ENCODE measurements around the gene TUBE1. TPM values are rescaled to one million over a fixed set of nuclear protein-coding genes. Genes with fewer than 3 reads are reported as not detected.
"Not testable (repeated sequence)": the region's sequence is repeated elsewhere in the genome, so short reads cannot be mapped to it uniquely, and the experiment has no call there.

TUBE1 gene
- total RNA-seq, 1 donor from 2014 or later = 32.6 TPM

DNA sequence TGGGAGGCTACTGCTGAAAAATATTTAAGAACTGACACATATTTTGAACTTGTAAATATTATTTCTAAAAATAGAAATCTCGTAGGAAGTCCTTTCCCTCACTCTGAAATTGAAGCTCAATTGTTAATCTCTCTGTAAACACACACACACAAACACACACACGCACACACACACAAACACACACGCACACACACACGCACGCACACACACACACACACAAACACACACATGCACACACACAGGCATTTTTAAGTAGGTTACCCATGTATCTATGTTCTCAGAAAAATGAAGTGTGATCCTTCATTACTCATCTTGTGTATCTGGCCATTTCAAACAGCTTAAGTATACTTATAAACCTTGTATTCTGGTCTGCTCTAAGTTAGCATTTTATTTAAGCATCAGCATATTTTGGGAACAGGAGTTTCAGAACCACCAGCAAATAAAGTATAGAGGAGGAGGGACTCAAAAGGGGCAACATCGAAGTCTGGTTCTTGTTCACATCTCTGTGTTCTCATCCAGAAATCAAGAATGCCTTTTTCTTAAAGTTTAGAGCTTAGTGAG lies 21.8 kb downstream of the TUBE1 start:
- FAIRE-seq = no peak
- DNase-seq (ENCODE audit: low spot score in 2 of 2) = no peak

DNA sequence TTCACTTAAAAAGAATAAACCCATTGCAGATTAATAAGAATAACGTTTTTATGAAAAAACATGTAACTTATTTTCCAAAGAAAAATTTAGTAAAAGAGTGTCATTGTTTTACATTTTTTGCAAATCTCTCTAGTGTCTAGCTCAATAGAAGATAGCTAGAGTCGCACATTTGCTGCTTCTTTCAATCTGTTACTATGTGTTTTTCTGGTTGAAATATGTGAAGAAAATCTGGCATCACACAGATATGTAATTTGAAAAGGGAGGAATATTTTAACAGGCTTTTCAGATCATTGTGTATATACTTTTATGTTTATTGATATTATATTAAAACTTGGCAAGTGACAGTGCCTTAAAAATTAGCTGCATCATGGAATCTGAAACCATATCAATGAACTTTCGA lies 24.3 kb downstream of the TUBE1 start:
- DNase-seq (ENCODE audit: low spot score in 2 of 2) = no peak
- FAIRE-seq = no peak

DNA sequence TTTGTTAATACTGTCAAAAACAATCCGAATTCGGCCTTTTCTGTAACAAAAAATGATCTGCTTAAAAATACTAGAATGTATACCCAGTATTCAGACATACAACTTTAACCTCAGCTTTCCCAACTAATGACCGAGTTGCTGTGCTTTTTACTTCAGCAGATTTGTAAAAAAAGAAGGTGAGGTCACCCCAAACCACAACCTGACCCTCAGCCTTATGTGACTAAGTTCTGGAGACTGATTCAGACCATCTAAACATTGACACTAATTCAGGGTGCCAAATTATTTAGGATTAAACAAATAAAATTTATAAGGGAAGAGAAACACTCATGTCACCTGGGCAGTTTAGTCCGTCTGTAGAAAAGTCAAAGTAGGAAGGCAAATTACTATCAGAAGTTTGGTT lies 25.7 kb downstream of the TUBE1 start:
- no peak for FAIRE-seq
- no peak for DNase-seq (ENCODE audit: low spot score in 2 of 2)

DNA sequence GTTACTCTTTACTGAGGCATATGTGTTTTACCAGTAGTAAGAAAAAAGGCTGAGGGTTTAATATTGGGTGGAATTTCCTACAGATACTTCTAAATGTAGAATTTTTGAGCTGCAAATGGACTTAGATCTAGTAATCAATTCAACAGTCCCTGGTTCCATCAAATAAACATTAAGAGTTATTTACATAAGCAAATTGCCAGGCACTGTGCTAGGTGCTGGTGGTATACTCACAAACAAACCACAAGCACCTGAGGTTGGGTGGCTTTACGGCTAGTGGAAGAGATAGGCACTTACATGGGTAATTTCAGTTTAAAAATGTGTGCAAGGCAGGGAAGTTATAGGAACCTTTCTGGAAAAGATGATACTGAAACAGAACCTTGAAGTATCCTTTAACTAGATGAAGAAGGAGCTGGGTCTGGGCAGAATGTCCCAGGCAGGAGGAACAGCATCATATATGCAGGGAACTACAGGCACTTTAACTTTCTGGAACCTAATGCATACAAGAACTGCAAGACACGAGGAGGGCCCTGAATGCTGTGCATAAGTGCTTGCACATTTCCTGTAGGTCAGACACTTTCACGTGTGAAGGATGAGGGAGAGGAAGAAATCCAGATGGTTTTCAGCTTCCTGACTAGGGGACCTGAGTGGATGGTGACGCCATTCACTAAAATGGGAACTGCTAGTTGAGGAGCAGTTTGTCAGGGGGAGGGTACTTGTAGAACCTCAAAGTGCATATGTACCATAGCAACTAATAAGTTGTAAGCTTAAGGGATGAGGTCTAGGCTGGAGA lies 28.8 kb downstream of the TUBE1 start:
- FAIRE-seq = no peak
- no peak for DNase-seq (ENCODE audit: low spot score in 2 of 2)

DNA sequence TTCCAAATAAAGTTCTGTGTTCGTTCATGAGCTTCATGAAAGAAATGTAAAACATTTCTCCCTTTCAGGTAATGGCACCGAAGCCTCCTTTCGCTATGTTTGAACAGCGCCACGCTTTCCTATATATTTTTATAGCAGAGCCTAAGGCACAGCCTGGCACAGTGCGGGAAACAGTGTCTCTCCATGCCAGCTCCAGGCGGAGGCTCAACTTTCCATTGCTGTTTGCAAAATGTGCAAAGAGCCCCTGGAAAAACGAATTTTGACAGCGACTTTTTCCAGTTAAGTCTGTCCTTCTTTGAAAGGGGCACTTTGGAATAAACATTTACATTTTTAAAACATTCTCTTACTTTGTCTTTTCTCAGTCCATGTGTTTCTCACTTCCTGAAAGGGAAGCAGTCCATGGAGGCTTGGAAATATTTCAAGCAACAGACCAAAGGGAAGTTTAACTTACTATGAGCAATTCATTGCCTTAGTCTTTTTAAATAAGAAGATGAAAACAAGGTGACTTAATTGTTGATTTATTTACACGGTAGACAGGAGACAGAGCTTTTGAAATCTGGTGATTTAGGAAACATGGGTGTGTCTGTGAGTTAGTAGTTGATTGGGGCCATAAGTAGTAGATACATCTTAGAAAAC lies 32.6 kb downstream of the TUBE1 start:
- DNase-seq (ENCODE audit: low spot score in 2 of 2) = no peak
- FAIRE-seq = no peak

DNA sequence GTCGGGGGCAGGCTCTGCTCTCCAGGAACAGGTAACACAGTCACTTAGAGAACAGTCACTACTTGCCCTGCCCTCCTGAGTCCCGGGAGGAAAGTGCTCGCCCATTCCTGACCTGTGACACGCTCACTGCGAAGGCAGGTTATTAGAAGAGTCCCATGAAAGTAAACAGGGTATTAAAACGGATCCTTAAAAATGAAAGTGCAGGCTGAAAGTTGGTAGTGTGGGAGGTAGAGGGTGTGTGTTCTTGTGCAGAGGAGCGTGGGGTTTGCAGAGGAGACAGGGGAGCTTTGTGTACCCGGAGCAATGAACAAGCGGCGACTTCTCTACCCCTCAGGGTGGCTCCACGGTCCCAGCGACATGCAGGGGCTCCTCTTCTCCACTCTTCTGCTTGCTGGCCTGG lies 33.3 kb downstream of the TUBE1 start, which contains the start of gene CCN6:
CCN6 (plus strand) TSS at position 104 of the 400 bp plus-strand sequence; CDS start at position 358, 254 bp downstream.
- FAIRE-seq = no peak

DNA sequence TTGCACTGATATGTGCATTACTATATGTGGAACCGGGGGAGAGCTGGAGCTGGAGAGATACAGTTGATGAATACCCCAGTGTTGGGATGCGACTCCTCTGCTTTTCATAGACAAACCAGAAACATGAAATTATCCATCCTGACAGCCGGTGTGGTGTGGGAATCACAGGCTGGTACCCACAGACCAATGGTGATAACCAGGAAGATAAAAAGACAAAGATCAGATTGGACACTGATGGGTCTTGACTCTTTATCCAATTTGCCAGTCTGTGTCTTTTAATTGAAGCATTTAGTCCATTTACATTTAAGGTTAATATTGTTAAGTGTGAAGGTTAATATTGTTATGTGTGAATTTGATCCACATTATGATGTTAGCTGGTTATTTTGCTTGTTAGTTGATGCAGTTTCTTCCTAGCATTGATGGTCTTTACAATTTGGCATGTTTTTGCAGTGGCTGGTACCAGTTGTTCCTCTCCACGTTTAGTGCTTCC lies 36.0 kb downstream of the TUBE1 start:
- DNase-seq (ENCODE audit: low spot score in 2 of 2); FAIRE-seq: not testable (repeated sequence)

More for the DNA sequence above, 33.3 kb downstream of the TUBE1 start, which contains the start of gene CCN6:
- DNase-seq (ENCODE audit: low spot score in 2 of 2) = no peak

DNA sequence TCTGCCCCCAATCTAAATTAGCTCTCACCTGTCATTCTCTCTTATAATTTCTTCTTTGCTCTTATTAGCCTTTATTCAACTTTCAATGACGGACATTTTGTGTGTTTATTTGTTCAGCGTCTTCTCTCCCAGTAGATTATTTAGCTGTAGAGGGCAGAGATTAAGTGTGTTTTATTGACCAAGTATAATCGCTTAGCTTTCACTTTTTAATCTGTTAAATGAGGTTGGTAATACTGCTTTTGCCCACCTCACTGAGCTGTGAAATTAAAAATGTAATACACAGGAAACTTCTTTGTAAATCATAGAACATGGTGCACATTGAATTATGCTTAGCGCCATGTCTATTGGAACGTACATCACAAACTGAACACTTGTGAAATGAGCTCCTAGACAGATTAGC lies 36.9 kb downstream of the TUBE1 start:
- DNase-seq (ENCODE audit: low spot score in 2 of 2) (no peak), FAIRE-seq (no peak)

DNA sequence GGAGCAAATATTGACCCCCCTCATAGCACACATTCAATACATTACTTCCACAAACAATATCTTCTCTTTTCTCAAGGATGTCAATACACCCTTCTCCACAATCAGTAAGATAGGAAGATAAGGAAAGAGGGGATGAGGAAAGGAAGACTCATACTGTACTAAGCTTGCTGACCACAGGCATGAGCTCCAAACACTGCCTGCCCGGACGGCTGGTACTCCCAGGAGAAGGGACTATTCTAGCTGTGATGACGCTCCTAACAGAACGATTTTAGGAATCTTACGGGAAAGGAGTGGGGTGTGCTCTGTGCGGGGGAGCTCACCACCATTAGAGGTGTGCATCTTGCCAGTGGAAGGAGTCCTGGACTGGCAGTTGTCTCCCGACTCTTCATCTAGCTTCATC lies 37.3 kb downstream of the TUBE1 start:
- DNase-seq (ENCODE audit: low spot score in 2 of 2) (no peak), FAIRE-seq (no peak)

DNA sequence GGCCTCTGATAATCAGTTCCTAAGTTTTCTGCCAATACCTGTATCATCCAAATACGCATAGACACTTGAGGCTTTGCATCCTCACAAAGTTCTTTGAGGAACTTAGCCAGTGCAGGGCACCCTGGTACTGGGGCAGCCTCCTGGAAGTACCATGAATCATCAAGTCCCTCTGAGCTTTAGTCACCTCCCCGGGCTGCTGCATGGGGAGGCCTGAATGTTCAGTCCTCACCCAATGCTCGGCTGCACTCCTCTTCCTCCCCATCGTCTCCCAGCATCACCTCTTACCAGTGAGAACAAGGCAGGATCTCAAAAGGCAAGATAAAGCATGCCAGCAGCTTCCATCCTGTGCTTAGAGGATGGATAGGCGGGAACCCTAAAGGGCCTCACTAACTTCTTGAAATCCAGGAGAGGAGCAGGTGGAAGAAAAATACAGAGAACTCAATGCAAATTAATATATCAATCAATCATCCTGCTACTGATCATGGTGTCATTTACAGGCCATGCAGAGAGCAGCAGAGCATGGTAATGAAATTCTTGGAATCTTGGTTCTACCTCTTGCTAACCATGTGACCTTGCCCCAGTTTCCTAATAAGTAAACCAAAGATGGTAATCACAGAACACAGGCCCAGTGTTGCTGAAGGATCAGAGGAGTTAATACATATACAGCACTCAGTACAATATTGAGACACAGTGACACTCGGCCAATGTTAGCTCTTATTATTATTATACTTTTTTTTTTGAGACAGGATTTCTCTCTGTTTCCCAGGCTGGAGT lies 38.1 kb downstream of the TUBE1 start:
- FAIRE-seq (no peak), DNase-seq (ENCODE audit: low spot score in 2 of 2) (no peak)

DNA sequence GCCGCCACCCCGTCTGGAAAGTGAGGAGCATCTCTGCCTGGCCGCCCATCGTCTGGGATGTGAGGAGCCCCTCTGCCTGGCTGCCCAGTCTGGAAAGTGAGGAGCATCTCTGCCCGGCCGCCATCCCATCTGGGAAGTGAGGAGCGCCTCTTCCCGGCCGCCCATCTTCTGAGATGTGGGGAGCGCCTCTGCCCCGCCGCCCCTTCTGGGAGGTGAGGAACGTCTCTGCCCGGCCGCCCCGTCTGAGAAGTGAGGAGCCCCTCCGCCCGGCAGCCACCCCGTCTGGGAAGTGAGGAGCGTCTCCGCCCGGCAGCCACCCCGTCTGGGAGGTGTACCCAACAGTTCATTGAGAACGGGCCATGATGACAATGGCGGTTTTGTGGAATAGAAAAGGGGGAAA lies 39.8 kb downstream of the TUBE1 start:
- DNase-seq (ENCODE audit: low spot score in 2 of 2); FAIRE-seq: not testable (repeated sequence)

DNA sequence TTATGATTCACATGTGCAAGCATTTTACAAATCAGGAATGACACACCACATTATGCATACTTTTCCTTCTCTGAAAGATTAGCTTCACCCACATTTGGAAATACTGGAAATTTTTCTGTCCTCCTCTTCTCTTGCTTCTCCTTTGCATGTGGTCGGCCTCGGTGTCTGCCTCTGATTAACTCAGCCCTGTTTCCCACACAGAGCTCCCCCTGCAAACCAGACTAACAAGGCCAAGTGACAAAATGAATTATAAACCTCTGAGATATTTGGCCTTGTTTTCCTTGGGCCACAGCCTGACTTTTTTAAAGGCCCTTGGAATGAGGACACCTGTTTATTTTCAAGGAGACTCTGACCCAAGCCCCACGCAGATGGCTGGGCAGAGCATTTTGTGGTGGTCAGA lies 42.4 kb downstream of the TUBE1 start:
- FAIRE-seq (no peak), DNase-seq (ENCODE audit: low spot score in 2 of 2) (no peak)

DNA sequence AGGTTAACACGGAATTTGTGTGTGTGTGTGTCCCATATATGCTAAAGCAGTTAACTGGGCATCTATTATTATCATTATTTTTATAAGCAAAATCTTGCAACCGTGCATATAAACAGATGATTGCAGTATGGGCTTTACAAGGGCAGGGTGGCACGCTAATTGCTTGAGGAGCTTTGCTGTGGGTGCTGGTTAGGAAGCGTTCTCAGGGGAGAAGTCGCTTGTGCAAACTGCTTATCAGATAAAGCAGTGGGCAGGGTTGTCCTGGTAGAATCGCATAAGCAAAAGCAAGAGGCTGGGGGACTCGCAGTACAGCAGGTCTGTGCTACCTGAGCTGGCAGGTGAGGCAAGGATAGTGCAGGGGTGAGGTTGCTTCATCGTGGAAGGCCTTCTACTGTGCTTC lies 43.1 kb downstream of the TUBE1 start:
- no peak for FAIRE-seq
- DNase-seq (ENCODE audit: low spot score in 2 of 2) = no peak

DNA sequence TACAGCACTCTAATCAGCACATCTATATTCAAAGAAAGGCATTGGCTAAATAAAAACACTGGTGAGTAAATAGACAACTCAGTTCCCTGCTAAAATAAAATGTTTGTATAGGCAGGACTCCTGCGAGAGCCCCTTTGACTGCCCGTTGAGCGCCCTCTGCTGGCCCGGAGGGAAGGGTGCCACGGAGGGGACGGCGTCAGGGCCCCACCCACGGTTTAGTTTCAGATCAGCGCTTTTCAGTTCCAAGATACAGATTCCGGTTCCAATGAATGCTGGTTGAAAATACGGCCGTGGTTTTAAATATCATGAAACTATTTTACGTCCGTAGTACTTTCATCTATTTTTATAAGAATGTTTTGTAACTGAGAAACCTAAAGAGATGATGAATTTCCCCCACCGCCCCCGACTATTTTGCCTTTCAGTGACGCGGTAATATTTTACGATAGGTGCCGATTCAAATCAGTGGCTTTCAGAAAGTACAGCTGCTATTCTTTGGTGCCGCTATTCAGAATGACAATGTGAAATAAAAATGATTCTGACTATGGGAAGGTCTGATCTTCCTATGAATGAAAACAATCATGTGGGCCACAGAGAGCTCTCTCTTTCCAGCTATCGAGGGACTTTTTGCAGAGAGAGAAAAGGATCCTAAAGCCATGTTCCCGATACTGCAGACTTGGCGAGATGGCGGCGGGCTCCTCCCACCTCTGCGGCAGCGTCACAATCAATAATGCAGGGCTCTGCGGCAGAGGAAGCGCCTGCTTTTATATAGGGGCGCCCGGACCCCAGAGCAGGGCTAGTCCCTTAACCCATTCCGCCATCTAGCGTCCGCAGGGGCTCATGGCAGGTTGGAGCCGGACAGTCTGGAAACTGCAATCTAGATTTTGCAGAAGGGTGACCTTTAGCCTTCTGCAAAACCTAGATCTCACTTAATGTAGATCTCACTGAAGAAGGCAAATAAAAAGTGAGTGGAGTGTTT lies 44.0 kb downstream of the TUBE1 start:
- peak; percentile 71 to 78 for DNase-seq (ENCODE audit: low spot score in 2 of 2)
- no peak for FAIRE-seq

DNA sequence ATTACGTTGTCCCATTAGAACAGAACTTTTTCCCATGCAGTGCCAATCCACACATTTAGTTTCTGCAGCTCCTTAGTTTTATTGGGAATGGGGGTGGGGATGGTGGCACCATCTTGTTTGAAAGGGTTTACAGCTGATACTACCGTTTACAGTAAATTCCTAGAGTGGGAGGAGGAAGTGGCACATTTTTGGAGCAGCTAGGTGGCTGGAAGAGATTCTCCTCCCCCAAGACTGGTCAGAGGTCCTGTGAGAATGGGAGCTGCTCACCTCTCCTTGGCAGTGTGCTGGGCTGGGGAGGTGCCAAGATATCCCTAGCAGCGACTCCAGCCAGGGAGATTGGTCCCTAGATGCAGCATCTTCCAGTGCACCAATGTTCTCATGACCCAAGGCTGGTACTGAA lies 45.7 kb downstream of the TUBE1 start:
- DNase-seq (ENCODE audit: low spot score in 2 of 2) (no peak), FAIRE-seq (no peak)

DNA sequence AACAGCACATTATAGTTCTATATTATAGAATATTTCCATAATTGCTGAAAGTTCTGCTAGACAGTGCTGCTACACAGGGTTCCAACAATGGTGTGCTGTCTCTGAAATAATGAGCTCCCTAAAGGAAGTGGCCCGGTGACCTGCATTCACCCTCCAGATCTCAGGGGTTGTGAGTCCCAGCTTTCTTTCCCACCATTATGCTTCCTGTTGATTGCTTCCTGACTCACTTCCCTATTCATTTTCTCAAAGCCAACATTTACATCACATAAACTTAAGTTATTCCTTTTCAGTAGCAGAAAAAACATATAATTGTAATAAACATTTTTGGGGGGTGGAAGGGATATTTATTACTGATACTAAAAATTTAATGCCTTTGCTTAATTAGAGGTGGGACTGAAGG lies 46.3 kb downstream of the TUBE1 start:
- no peak for FAIRE-seq
- no peak for DNase-seq (ENCODE audit: low spot score in 2 of 2)

DNA sequence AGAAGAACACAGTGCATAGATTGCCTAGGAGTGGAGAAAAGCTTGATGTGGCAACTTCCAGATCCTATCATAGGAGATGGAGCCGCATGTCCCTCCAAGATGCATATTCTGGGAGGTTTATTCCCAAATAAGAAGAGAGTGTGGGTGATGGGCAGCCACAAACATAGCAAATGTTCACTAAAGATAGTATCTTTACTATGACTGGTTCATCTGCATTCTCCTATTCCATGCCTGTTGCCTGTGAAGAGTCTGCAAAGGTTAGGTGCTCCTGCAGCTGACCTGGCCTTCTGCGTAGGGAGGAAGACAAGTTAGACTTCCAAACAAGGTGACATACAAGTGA lies 47.9 kb downstream of the TUBE1 start:
- FAIRE-seq = no peak
- DNase-seq (ENCODE audit: low spot score in 2 of 2) = no peak

DNA sequence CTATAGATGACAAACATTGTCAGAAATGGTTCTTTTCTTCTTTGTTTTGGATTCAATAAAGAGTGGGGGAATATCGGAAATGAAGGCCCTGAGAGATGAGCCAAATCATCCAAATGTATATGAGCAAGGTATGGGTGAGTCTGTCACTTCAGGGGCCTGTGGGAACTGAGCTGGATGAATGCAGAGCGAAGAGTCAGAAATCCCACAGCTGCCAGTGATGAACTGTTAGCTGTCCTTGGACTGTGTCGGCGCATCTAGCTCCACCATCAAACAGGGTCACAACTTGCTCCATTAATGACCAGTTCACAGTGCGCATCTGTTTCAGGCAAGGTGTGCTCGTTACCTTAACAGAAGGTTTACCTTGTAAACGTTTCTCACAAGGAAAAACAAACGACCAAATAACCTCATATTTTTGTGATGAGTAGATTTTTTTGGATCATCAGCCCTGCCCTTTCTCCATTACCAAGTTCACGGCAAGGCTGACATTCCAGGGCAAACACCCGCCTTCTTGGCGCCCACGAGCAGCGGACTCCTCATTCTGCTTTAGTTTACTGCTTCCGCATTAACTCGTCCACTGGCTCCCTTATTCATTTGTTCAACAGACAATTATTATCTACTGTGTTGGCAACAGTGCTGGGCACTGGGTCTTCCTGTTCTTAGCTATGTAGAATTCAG lies 48.4 kb downstream of the TUBE1 start:
- DNase-seq (ENCODE audit: low spot score in 2 of 2) (no peak), FAIRE-seq (no peak)

DNA sequence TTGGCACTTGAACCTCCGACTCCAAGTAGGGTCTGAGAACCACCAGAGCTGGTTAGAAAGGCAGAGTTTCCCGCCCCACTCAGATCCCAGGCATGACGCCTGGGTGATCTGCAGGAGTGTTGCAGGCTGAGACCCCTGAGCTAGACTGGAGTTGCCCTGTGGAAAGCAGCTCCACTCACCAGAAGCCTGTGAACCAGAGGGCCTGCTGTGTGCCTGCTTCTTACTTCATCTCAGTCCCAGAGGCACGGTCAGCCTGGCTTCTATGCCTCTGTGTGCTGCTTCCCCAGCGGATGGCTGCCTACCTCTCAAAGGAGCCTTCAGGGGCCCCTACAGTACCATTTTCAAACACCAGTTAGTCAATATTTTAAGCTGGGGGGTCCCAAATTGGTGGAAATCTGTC lies 49.0 kb downstream of the TUBE1 start:
- FAIRE-seq (no peak), DNase-seq (ENCODE audit: low spot score in 2 of 2) (no peak)
